NCI-H1694 treated with DMSO at 0.1 percent for 48 hours (cell line): ENCODE measurements around the gene ATXN7L3B.

Source experiments
- DNase-seq: peaks from one replicate; lab custom pipeline; 2025; lab: John Stamatoyannopoulos, UW

The ATXN7L3B gene

DNA sequence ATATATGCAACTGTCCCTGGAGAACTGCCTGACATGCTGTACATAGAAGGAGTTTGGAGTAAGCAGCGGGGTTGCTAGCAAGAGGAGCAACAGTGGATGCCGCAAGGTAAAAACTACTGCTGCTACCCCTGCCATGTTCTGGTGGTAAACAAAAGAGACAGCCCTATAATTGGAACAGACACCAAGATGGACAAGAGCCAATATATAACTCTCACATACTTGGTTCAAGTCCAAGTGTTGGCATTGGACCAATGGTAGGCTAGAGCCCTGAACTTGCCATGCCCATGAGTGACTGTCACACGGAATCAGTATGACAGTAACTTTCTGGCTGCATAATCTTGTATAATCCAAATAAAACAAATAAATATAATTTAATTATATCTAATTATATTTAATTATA is 13.7 kb downstream of the ATXN7L3B start:
- no peak for DNase-seq

DNA sequence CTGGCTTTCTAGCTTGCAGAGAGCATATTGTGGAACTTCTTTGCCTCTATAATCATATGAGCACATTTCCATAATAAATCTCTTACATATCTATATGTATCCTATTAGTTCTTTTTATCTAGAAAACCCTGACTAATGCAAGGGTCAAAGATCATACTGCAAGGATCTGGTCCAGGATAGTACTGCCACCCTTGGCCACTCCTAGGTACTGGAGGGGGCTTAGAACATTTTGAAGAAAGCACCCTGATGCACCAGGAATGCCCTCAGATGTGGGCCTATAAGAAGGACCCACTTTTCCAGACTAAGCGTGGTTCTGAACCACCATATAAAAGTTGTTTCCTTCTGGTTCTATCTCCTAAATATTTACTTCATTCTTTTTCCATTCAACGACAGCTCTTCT is 14.6 kb downstream of the ATXN7L3B start:
- no peak for DNase-seq

DNA sequence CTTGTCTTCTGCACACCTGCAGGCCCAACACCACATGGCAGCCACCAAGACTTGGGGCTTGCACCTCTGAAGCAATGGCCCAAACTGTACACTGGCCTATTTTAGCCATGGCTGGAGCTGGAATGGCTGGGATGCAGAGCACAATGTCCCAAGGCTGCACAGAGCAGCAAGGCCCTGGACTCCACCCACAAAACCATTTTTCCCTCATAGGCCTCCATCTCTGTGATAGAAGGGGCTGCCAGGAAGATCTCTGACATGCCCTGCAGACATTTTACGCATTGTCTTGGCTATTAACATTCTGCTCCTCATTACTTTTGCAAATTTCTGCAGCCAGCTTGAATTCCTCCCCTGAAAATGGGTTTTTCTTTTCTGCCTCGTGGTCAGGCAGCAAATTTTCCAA is 22.1 kb downstream of the ATXN7L3B start:
- DNase-seq: no peak

DNA sequence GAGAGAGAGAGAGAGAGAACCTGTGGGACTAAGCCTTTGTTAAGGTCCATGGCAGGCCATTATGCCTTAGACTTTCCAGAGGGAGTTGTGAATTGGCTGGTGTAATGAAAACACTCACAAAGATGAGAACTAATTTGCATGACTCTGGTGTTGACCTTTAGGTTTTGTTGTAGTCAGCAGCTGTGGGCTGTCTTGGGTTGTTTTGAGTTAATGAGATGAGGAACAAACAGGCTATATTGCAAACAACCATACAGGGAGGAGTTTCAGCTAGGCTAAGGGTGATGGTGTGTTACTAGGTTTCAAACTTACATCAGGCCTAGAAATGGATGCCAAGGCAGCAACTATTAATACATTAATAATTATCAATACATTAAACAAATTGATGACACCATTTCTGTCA is 26.3 kb downstream of the ATXN7L3B start:
- no peak for DNase-seq

DNA sequence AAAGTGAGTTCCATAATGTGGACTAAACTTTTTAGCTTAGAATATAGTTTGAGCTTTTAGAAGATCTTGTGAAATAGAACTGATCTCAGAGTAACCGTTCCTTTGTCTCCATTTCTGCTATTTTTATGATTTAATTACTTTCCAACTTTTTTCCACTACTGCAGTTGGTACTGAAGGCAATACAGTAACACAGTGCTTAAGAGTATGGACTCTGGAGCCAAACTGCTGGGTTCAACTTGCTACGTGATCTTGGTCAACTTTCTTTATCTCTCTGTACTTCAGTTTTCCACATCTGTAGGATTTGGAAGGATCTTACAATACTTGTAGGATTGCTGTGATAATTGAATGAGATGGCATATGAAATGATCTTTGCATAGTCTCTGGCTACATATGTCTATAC is 40.9 kb downstream of the ATXN7L3B start:
- no peak for DNase-seq

DNA sequence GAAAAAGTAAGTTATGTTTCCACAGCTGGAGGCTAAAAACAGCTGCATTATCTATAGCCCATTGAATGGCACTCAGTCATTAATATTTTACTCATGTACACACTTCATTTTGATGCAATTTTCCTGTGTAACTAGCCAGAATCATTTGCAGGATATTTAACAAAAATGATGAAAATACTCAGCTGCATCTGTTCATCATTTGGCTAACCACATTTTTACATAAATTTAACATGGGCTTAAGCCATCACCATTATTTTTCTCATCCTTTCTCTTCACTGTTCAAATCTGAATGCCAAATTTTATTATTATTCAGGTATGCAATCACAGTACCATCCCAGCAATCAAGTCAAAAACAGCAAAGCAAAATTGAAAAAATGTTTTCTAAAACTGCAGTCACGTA is 41.8 kb downstream of the ATXN7L3B start:
- DNase-seq: no peak

DNA sequence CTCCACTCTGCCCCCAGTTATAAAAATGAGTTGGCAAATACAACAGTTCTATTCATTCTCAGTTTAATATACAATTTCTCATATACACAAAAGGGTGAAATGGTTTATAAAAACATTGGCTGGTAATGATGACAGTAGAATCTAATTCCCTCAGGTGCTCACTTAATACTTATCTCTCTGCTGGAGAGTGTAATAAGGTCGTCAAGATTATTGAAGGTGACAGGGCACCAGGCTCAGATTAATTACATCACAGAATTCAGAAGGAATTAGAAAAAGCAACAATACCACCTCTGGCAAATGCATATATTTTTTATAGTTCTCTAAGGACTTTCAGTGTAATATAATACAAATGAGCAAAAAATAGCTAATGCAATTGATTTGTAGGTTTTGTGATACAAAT is 42.3 kb downstream of the ATXN7L3B start:
- no peak for DNase-seq

DNA sequence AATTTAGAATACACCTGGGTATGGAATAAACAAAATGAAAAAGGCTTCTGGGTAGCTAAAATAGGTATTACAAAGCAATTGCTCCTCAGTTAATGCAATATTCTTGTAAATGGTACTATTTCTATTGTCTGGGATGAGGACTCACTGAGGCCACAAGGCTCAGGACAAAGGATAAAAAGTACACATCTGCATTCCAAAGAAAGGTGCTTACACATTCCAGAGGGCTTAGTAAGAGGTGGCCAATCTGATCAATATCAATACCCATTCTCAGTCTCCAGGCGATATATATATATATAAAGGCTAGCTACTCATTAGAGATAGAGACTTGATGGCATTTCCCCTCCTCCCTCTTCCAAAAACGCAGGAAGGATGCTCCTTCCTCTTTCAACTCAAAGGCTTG is 43.8 kb downstream of the ATXN7L3B start:
- no peak for DNase-seq

DNA sequence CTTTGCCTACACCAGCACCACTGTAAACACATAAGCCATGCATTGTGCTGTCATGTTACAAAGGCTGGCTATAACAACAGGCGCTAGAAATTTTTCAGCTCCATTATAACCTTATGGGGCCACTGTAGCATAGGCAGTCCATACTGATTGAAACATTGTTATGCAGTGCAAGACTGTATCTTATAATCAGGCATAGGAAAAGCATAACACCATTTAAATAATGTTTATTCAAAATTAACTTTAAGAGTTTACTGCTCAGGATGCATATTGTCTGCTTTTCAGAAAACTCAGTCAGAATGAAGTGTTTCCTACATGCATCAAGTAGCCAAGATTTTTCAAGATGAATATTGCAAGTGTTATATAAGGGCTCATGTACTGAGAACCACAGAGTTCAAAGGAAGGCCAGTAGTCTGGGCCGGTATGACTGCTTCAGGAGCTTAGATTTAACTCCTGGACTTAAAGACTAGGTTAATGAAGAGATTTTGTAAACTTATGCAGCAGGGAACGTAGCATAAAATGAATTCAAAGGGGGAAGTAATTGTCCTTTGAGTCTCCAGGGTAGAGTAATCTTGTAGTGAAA is 46.9 kb downstream of the ATXN7L3B start:
- DNase-seq: no peak

DNA sequence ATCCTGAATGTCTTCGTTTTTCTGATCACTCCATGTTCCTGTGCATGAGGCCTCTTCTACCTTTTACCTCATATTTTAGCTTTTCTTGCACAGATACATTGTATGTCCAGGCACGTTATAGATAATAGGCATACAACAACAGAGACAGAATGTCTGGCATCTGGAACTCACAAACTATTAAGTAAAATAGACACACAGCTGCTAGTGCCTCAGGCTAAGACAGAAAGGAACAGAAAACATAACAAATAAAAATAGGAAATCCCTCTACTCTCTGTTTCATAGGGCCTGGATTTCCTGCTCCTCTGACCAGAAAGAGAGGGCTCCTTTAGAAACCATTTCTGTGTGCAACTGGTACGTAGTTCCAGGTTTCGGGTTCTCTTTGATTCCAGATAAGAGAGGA is 48.6 kb downstream of the ATXN7L3B start:
- DNase-seq: no peak
